ENCODE results near the gene TAS2R13.

DNA sequence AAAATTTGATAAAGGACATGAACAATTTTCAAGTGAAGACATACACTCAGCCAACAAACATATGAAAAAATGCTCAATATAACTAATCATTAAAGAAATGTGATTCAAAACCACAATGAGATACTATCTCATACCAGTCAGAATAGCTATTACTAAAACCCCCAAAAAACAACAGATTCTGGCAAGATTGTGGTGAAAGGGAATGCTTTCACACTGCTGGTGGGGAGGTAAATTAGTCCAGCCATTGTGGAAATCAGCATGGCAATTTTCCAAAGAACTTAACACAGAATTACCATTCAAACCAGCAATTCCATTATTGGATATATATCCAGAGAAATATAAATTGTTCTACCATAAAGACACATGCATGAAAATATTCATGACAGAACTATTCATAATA is 48.4 kb upstream of the TAS2R13 start:
- TF ChIP-seq, protein P1, sequence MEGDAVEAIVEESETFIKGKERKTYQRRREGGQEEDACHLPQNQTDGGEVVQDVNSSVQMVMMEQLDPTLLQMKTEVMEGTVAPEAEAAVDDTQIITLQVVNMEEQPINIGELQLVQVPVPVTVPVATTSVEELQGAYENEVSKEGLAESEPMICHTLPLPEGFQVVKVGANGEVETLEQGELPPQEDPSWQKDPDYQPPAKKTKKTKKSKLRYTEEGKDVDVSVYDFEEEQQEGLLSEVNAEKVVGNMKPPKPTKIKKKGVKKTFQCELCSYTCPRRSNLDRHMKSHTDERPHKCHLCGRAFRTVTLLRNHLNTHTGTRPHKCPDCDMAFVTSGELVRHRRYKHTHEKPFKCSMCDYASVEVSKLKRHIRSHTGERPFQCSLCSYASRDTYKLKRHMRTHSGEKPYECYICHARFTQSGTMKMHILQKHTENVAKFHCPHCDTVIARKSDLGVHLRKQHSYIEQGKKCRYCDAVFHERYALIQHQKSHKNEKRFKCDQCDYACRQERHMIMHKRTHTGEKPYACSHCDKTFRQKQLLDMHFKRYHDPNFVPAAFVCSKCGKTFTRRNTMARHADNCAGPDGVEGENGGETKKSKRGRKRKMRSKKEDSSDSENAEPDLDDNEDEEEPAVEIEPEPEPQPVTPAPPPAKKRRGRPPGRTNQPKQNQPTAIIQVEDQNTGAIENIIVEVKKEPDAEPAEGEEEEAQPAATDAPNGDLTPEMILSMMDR (conservative IDR thresholded peaks at IDR 0.05; ENCODE audit: low read depth, low read length), result no peak
- TF ChIP-seq RCOR1 (IDR thresholded peaks at IDR 0.05; ENCODE audit: insufficient replicate concordance, low read length) (no peak), POLR2A (IDR thresholded peaks at IDR 0.05; ENCODE audit: low read depth, low read length) (no peak), RFX5 (IDR thresholded peaks at IDR 0.05; ENCODE audit: low read depth, low read length) (no peak)
- TF ChIP-seq, protein P2, sequence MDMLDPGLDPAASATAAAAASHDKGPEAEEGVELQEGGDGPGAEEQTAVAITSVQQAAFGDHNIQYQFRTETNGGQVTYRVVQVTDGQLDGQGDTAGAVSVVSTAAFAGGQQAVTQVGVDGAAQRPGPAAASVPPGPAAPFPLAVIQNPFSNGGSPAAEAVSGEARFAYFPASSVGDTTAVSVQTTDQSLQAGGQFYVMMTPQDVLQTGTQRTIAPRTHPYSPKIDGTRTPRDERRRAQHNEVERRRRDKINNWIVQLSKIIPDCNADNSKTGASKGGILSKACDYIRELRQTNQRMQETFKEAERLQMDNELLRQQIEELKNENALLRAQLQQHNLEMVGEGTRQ (IDR thresholded peaks at IDR 0.05; ENCODE audit: low read depth, low read length), result no peak

Measured in IMR-90 (cell line).